ENCODE measurements around the gene GARNL3. TPM values are rescaled to one million over a fixed set of nuclear protein-coding genes. Genes with fewer than 3 reads are reported as not detected.

The GARNL3 gene
- total RNA-seq, 2 experiments from 2014 or later, result 3.8 to 4.2 TPM

GRCh38 chr9:127216888-127217217 lies 47.7 kb upstream of the GARNL3 start:
- TF ChIP-seq CTCF (IDR thresholded peaks at IDR 0.05), result no peak

GRCh38 chr9:127218818-127219217 lies 45.8 kb upstream of the GARNL3 start:
- ATAC-seq (no peak), DNase-seq (no peak)
- POLR2A ChIA-PET, result no interaction called here
- intact Hi-C loops (cut with micrococcal nuclease), result no loop called here
- H3K9me3 Mint-ChIP-seq, result no peaks in the 10 kb centered on the region
- H3K36me3 Mint-ChIP-seq (ENCODE audit: low read depth), result no peaks in the 10 kb centered on the region
- CTCF ChIA-PET, result no interaction called here
- no peak for TF ChIP-seq CTCF (IDR thresholded peaks at IDR 0.05)
- no peak overlapping the region for H3K27ac Mint-ChIP-seq
- H3K4me3 Mint-ChIP-seq, result no peak overlapping the region
- H3K4me1 Mint-ChIP-seq (ENCODE audit: low read depth), result peaks cover 18% of the 10 kb centered on the region
- peaks cover 4% of the 10 kb centered on the region for H3K27me3 Mint-ChIP-seq

More at GRCh38 chr9:127216888-127217217, 47.7 kb upstream of the GARNL3 start:
- Mint-ChIP-seq H3K4me1 (ENCODE audit: low read depth) (peaks cover 4% of the 10 kb centered on the region), H3K27me3 (no peaks in the 10 kb centered on the region), H3K27ac (no peak overlapping the region), H3K4me3 (no peak overlapping the region), H3K36me3 (ENCODE audit: low read depth) (no peaks in the 10 kb centered on the region), H3K9me3 (no peaks in the 10 kb centered on the region)
- POLR2A ChIA-PET, result no interaction called here
- DNase-seq, result no peak
- CTCF ChIA-PET, result no interaction called here
- no peak for ATAC-seq
- intact Hi-C loops (cut with micrococcal nuclease), result no loop called here

GRCh38 chr9:127219520-127219919 lies 45.1 kb upstream of the GARNL3 start:
- Mint-ChIP-seq H3K27ac (no peak overlapping the region), H3K27me3 (peaks cover 6% of the 10 kb centered on the region), H3K36me3 (ENCODE audit: low read depth) (no peaks in the 10 kb centered on the region), H3K9me3 (no peaks in the 10 kb centered on the region), H3K4me3 (no peak overlapping the region), H3K4me1 (ENCODE audit: low read depth) (peaks cover 22% of the 10 kb centered on the region)
- ChIA-PET POLR2A (no interaction called here), CTCF (no interaction called here)
- intact Hi-C loops (cut with micrococcal nuclease), result no loop called here
- no peak for TF ChIP-seq CTCF (IDR thresholded peaks at IDR 0.05)
- ATAC-seq (no peak), DNase-seq (no peak)

- peaks cover 14% of the 10 kb centered on the region for H3K27me3 Mint-ChIP-seq
- intact Hi-C loops (cut with micrococcal nuclease), result loop anchor here (10.0 kb wide), 1 partner anchor 173 kb away; the partner anchor contains the start of gene SLC2A8
- no peak for TF ChIP-seq CTCF (IDR thresholded peaks at IDR 0.05)
- H3K36me3 Mint-ChIP-seq (ENCODE audit: low read depth), result no peaks in the 10 kb centered on the region
- peaks cover 31% of the 10 kb centered on the region for H3K4me1 Mint-ChIP-seq (ENCODE audit: low read depth)
- ATAC-seq, result no peak
- CTCF ChIA-PET, result interaction anchor here (1.4 kb wide), 1 partner anchor 234 kb away, joined by 3 read pairs; no protein-coding TSS in a partner anchor
- no peak overlapping the region for H3K27ac Mint-ChIP-seq
- POLR2A ChIA-PET, result no interaction called here
- no peaks in the 10 kb centered on the region for H3K9me3 Mint-ChIP-seq
- DNase-seq, result no peak
- no peak overlapping the region for H3K4me3 Mint-ChIP-seq
Observed at GRCh38 chr9:127221695-127222094, 42.9 kb upstream of the GARNL3 start.

GRCh38 chr9:127222388-127223095 lies 42.0 kb upstream of the GARNL3 start:
- Mint-ChIP-seq H3K4me3 (no peak overlapping the region), H3K36me3 (ENCODE audit: low read depth) (no peaks in the 10 kb centered on the region), H3K9me3 (no peaks in the 10 kb centered on the region), H3K4me1 (ENCODE audit: low read depth) (peaks cover 31% of the 10 kb centered on the region), H3K27me3 (peaks cover 15% of the 10 kb centered on the region), H3K27ac (no peak overlapping the region)
- no peak for TF ChIP-seq CTCF (IDR thresholded peaks at IDR 0.05)
- ChIA-PET CTCF (interaction anchor here (2.7 kb wide), 1 partner anchor 8 kb away, joined by 13 read pairs; no protein-coding TSS in a partner anchor), POLR2A (no interaction called here)
- no peak for ATAC-seq
- intact Hi-C loops (cut with micrococcal nuclease), result loop anchor here (10.0 kb wide), 1 partner anchor 172 kb away; the partner anchor contains the start of gene SLC2A8
- no peak for DNase-seq
